Measurements from ENCODE around the gene MAFG.
A peak's percentile ranks its signal among the peaks of the same experiment; 100 is the strongest.

Gene MAFG

DNA sequence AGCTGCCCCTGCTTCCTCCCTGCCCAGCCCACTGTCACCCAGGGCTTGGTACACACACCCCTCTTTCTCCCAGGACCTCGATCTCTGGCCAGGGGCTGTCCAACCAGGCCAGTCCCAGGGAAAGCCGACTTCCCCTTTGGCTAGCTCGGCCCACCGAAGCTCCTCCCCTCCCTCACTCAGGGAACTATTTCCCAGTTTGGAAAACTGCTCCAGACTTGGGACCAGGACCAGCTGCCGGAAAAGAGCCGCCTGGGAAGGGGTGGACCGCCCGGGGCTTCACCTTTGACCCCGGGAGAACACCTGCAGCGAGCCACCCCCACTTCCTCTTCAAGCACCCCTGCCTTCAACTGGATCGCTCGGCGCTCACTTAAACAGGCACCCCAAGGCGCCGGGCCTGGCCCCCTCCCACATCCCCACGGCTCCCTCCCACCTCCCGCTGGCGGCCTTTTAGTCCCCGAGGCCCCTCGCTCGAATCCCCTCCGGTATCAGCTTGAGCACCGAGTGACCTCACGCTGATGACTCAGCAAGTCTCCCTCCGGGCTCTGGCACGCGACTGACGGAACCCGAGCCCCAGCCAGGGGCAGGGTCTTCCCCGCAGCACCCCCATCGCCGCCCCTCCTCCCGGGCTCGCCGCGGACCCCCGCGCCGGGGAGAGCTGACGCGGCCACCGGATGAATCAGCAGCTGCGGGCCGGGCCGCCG, 934 bp downstream of the MAFG start:
- ATAC-seq, result peak; percentile 68
- TF ChIP-seq CREB5 (CRISPR knock-in tag; IDR thresholded peaks at IDR 0.05; ENCODE audit: low read depth), result peak; percentile 42; the same call in 1 of the 2 replicates
- no peak for TF ChIP-seq SNAI2 (CRISPR knock-in tag; IDR thresholded peaks at IDR 0.05)

- ATAC-seq, result no peak
- TF ChIP-seq CREB5 (CRISPR knock-in tag; IDR thresholded peaks at IDR 0.05; ENCODE audit: low read depth), result no peak
Measured at GRCh38 chr17:81925860-81926450, 1.6 kb downstream of the MAFG start.

DNA sequence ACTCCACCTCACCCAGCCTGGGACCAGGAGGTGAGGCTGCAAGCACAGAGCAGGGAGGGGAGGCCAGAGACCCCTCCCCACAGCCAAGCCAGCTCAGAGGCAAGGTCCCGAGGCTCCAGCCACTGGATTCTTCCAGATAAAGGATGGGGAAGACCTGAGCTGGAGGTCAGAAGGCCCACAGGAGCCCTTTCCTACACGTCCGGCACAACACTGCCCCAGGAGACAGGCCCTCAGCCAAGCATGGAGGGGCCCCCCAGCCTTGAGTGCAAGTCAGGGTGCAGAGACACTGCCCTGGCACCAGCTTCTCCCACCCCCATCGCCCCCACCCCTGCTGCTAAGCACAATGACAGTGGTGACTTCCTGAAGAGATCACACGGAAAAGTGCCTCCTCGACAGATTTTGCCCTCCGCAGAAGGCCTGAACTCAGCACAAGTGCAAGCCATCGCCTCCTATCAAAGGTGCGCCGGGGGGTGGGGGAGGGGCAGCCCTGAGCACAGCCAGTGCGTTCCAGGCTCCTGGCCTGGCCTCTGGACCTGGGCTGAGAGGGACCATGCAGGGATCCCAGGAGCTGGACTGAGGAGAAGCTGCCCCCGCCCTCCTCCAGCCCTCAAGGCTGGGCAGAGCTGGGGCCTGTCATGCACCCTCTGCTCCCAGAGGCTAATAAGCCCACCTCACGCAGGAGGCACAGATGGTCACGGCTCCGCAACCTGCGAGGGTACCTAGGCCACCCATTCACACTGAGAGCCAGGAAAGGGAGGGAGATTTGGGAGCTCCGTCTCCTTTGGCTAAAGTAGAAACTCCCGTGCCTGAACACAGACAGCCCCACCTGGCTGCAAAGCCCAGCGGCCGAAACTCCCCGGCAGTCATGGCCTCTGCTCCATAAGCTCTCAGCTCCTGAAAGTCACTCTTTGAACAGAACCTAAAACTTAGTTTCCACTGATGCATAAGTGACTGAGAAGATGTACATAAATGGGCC, 2.7 kb downstream of the MAFG start:
- ATAC-seq, result no peak

More for the DNA sequence above, 2.7 kb downstream of the MAFG start:
- no peak for TF ChIP-seq ZNF8 (CRISPR knock-in tag; IDR thresholded peaks at IDR 0.05)
- no peak for TF ChIP-seq POU6F1 (CRISPR knock-in tag; IDR thresholded peaks at IDR 0.05; ENCODE audit: borderline replicate concordance, low read depth)
- TF ChIP-seq, protein P1, sequence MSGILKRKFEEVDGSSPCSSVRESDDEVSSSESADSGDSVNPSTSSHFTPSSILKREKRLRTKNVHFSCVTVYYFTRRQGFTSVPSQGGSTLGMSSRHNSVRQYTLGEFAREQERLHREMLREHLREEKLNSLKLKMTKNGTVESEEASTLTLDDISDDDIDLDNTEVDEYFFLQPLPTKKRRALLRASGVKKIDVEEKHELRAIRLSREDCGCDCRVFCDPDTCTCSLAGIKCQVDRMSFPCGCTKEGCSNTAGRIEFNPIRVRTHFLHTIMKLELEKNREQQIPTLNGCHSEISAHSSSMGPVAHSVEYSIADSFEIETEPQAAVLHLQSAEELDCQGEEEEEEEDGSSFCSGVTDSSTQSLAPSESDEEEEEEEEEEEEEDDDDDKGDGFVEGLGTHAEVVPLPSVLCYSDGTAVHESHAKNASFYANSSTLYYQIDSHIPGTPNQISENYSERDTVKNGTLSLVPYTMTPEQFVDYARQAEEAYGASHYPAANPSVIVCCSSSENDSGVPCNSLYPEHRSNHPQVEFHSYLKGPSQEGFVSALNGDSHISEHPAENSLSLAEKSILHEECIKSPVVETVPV (CRISPR knock-in tag; IDR thresholded peaks at IDR 0.05), result no peak
- no peak for TF ChIP-seq ISL1 (CRISPR knock-in tag; IDR thresholded peaks at IDR 0.05)
- TF ChIP-seq, protein P2, sequence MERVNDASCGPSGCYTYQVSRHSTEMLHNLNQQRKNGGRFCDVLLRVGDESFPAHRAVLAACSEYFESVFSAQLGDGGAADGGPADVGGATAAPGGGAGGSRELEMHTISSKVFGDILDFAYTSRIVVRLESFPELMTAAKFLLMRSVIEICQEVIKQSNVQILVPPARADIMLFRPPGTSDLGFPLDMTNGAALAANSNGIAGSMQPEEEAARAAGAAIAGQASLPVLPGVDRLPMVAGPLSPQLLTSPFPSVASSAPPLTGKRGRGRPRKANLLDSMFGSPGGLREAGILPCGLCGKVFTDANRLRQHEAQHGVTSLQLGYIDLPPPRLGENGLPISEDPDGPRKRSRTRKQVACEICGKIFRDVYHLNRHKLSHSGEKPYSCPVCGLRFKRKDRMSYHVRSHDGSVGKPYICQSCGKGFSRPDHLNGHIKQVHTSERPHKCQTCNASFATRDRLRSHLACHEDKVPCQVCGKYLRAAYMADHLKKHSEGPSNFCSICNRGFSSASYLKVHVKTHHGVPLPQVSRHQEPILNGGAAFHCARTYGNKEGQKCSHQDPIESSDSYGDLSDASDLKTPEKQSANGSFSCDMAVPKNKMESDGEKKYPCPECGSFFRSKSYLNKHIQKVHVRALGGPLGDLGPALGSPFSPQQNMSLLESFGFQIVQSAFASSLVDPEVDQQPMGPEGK (CRISPR knock-in tag; IDR thresholded peaks at IDR 0.05; ENCODE audit: borderline replicate concordance), result no peak
- no peak for TF ChIP-seq ZNF70 (CRISPR knock-in tag; IDR thresholded peaks at IDR 0.05)
- TF ChIP-seq CREB5 (CRISPR knock-in tag; IDR thresholded peaks at IDR 0.05; ENCODE audit: low read depth), result no peak
- no peak for TF ChIP-seq SNAI2 (CRISPR knock-in tag; IDR thresholded peaks at IDR 0.05)
- no peak for TF ChIP-seq TCF4 (CRISPR knock-in tag; IDR thresholded peaks at IDR 0.05; ENCODE audit: borderline replicate concordance)
- no peak for TF ChIP-seq ZNF565 (CRISPR knock-in tag; conservative IDR thresholded peaks at IDR 0.05; ENCODE audit: low read depth)
- no peak for TF ChIP-seq CSDC2 (CRISPR knock-in tag; IDR thresholded peaks at IDR 0.05)
- TF ChIP-seq PPARA (CRISPR knock-in tag; IDR thresholded peaks at IDR 0.05; ENCODE audit: borderline replicate concordance), result no peak
- no peak for TF ChIP-seq ZC3H10 (CRISPR knock-in tag; IDR thresholded peaks at IDR 0.05)
